ENCODE data around the gene ZAP70. TPM values are rescaled to one million over a fixed set of nuclear protein-coding genes. Genes with fewer than 3 reads are reported as not detected.

Gene ZAP70
- total RNA-seq, 4 donors from 2014 or later, result 11.5 to 75.1 (median 27.2) TPM

DNA sequence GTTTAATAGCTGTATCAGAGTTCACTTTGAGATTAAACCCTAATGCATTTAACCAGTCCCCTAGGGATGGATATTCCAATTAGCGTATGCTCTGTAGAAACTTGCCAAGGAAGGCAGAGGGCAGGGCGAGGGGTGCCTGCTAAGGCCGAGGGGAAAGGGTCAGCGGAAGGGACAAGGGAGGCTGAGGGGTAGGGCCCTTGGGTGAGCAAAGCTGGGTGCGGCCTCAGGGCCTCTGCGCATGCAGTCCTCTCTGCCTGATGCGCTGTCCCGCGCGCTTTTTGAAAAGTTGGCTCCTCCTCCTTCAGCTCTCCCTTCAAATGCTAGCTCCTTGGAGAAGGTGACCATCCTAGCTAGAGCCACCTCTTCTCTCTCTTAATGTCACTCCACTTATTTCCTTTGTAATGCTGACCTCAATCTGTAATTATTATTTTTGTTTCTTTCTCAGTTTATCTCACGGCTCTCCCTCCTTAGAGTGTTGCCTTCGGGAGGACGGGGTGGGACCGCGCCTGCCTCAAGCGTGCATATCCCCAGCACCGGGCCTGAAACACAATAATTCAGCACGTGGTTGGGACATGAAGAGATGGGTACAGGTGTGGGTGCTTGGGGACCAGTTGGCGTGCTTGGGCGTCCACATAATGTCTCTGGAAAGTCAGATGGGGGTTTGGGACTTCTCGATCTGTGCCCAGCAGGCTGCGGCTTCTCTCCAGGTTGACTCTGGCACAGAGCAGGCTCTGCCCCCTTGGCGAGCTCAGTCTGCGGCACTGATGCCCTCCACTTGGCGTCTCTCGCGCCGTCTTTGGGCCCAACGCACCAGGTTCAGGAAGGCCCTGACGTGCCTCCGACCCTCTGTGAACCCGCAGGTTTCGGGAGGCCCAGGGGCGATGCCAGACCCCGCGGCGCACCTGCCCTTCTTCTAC lies 10.0 kb downstream of the ZAP70 start:
- no peaks in the 10 kb centered on the region for H3K36me3 ChIP-seq
- no peak overlapping the region for H3K4me3 ChIP-seq
- peaks cover 0 to 2% (median 0%) of the 10 kb centered on the region in 4 donors for H3K9me3 ChIP-seq
- H3K27ac ChIP-seq, result no peak overlapping the region
- TF ChIP-seq, protein P1, sequence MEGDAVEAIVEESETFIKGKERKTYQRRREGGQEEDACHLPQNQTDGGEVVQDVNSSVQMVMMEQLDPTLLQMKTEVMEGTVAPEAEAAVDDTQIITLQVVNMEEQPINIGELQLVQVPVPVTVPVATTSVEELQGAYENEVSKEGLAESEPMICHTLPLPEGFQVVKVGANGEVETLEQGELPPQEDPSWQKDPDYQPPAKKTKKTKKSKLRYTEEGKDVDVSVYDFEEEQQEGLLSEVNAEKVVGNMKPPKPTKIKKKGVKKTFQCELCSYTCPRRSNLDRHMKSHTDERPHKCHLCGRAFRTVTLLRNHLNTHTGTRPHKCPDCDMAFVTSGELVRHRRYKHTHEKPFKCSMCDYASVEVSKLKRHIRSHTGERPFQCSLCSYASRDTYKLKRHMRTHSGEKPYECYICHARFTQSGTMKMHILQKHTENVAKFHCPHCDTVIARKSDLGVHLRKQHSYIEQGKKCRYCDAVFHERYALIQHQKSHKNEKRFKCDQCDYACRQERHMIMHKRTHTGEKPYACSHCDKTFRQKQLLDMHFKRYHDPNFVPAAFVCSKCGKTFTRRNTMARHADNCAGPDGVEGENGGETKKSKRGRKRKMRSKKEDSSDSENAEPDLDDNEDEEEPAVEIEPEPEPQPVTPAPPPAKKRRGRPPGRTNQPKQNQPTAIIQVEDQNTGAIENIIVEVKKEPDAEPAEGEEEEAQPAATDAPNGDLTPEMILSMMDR (IDR thresholded peaks at IDR 0.05), result no peak
- no peak for TF ChIP-seq POLR2A (IDR thresholded peaks at IDR 0.05)
- peaks cover 0 to 3% (median 0%) of the 10 kb centered on the region in 4 donors for H3K4me1 ChIP-seq
- peak in 1 of 3 donors; percentile 34 for DNase-seq
- no peaks in the 10 kb centered on the region for H3K27me3 ChIP-seq

DNA sequence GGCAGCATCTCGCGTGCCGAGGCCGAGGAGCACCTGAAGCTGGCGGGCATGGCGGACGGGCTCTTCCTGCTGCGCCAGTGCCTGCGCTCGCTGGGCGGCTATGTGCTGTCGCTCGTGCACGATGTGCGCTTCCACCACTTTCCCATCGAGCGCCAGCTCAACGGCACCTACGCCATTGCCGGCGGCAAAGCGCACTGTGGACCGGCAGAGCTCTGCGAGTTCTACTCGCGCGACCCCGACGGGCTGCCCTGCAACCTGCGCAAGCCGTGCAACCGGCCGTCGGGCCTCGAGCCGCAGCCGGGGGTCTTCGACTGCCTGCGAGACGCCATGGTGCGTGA lies 10.7 kb downstream of the ZAP70 start:
- Histone ChIP-seq H3K4me1 (peaks cover 0 to 3% (median 0%) of the 10 kb centered on the region in 4 donors), H3K27ac (no peak overlapping the region), H3K27me3 (no peaks in the 10 kb centered on the region), H3K4me3 (no peak overlapping the region), H3K9me3 (peaks cover 0 to 2% (median 0%) of the 10 kb centered on the region in 4 donors), H3K36me3 (no peaks in the 10 kb centered on the region)
- no peak for DNase-seq
- no peak for TF ChIP-seq POLR2A (IDR thresholded peaks at IDR 0.05)
- TF ChIP-seq, protein P1 (IDR thresholded peaks at IDR 0.05), result no peak

DNA sequence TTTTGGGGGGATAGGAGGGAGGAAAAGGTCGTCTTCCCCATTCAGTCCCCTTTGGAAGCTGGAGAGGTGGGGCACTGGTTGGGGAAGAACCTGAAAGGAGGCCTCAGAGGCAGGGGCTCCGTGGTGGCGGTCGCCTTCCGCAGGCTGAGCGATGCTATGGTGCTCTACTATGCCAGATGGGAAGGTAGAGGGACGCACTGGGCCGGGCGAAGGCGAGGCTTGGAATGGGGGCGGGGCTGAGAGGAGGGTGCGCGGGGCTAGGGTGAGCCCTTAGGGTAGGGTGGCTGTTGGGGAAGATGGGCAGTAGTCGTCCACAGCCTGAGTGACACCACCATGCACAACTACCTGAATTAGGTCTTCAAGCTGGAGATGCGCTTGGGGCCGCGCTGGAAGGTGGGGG lies 11.1 kb downstream of the ZAP70 start:
- Histone ChIP-seq H3K9me3 (peaks cover 0 to 2% (median 0%) of the 10 kb centered on the region in 4 donors), H3K4me3 (no peak overlapping the region), H3K27ac (no peak overlapping the region), H3K36me3 (no peaks in the 10 kb centered on the region), H3K4me1 (peaks cover 0 to 3% (median 0%) of the 10 kb centered on the region in 4 donors), H3K27me3 (no peaks in the 10 kb centered on the region)
- TF ChIP-seq, protein P1 (IDR thresholded peaks at IDR 0.05), result no peak
- TF ChIP-seq POLR2A (IDR thresholded peaks at IDR 0.05), result no peak
- peak in 1 of 3 donors; percentile 47 for DNase-seq

DNA sequence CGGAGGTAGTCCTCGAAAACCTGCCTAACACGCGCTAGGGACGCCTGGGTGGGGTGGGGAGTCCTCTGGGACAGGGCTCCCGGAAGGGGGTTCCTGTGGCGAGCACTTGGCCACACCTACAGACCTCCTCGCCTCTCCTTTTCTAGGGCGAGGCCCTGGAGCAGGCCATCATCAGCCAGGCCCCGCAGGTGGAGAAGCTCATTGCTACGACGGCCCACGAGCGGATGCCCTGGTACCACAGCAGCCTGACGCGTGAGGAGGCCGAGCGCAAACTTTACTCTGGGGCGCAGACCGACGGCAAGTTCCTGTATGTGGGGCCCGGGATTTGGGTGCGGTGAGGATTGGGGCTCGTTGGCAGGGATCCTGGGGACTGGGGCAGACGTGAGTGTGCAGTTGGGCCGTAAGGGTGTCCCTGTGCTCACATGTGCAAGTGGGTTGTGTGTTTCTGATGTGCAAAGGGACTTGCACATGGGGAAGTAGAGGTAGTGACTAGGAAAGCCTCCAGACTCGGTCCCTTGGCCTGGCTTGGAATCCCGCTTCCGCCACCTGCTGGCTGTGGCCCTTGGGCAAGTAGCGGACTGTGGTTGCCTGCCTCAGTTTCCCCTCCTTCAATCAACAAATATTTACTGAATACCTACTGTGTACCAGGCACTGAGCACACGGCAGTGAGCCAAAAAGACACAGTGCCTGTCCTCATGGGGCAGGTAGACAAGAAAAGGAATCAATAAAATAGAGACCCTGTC lies 11.7 kb downstream of the ZAP70 start:
- H3K4me1 ChIP-seq, result peaks cover 0 to 3% (median 0%) of the 10 kb centered on the region in 4 donors
- no peak for TF ChIP-seq POLR2A (IDR thresholded peaks at IDR 0.05)
- TF ChIP-seq, protein P1 (IDR thresholded peaks at IDR 0.05), result no peak
- no peak overlapping the region for H3K27ac ChIP-seq

DNA sequence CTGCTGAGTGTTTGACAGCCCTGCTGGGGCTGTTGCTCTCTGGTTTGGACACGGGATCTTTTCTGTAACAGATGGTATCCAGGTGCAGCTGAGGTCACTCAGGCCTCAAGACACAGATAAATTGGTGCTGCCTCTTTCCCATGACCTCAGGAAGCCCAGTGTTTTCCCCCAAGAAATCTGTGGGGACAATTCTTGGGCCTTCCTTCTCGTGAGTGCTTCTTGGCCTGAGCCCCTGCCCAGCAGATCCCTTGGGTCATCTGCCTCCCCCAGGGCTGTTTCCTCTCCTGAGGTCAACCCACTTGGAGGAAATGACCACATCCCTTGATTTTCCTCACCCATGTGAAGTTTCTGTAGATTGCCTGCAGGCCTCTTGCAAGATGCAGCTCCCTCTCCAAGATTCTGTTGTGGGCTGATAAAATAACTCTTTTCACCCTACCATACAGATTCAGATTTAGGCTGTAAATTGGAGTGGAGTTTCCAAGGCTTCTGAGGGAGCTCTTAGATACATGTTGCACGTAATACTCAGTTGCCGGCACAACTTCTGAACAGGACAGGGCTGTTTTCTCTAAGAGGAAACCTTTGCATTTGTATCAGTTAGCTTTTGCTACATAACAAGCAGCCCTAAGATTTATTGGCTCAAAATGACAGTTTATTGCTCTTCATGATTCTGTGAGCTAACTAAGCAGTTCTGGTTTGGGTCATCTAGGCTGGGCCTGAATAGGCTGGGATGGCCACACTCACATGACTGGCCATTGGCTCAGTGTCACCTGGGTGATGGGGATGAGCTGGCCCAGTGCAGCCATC lies 13.1 kb downstream of the ZAP70 start:
- no peaks in the 10 kb centered on the region for H3K27me3 ChIP-seq
- H3K4me3 ChIP-seq, result no peak overlapping the region
- peak in 1 of 3 donors; percentile 20 for DNase-seq
- no peaks in the 10 kb centered on the region for H3K36me3 ChIP-seq
- TF ChIP-seq, protein P1 (IDR thresholded peaks at IDR 0.05), result no peak
- TF ChIP-seq POLR2A (IDR thresholded peaks at IDR 0.05), result no peak
- H3K9me3 ChIP-seq, result peaks cover 0 to 8% (median 1%) of the 10 kb centered on the region in 4 donors
- no peak overlapping the region for H3K27ac ChIP-seq
- H3K4me1 ChIP-seq, result peaks cover 0 to 3% (median 0%) of the 10 kb centered on the region in 4 donors

More for the DNA sequence above, 11.7 kb downstream of the ZAP70 start:
- Histone ChIP-seq H3K27me3 (no peaks in the 10 kb centered on the region), H3K9me3 (peaks cover 0 to 5% (median 1%) of the 10 kb centered on the region in 4 donors), H3K36me3 (no peaks in the 10 kb centered on the region), H3K4me3 (no peak overlapping the region)
- peak in 1 of 3 donors; percentile 27 for DNase-seq
